HepG2 (cell line): ENCODE results near the gene PDE4C. TPM values are rescaled to one million over a fixed set of nuclear protein-coding genes. Genes with fewer than 3 reads are reported as not detected.

Source experiments
- AGO1 ChIP-seq: fragments of 200-400 bp; formaldehyde crosslinking; IDR thresholded peaks from 2 replicates; pipeline ENCODE4 v1.6.1; 2017; ENCODE audit warnings: mild to moderate bottlenecking, low read depth, low read length, moderate library complexity; ENCODE audit not compliant: poor library complexity, severe bottlenecking
- GATA4 ChIP-seq: sonication (generic); IDR thresholded peaks from 2 replicates; pipeline ENCODE4 v1.6.1; 2016; ENCODE audit warnings: antibody characterized with exemption, low read depth, borderline replicate concordance
- KDM2A ChIP-seq: sonication (generic); formaldehyde crosslinking; IDR thresholded peaks from 2 replicates; pipeline ENCODE4 v1.4.0; 2020; ENCODE audit warnings: low read depth, missing genetic modification reagents, borderline replicate concordance
- ZNF446 ChIP-seq: sonication (generic); formaldehyde crosslinking; IDR thresholded peaks from 2 replicates; pipeline ENCODE4 v1.5.0; 2020; ENCODE audit warnings: mild to moderate bottlenecking, missing genetic modification reagents
- polyA plus RNA-seq, 8 experiments: library from polyadenylated mRNA; depleted of rRNA in 3 of 8; stranded (reverse) in 7 of 8; unstranded in 1 of 8; fragments of >200 nt; fragmentation: Illumina TruSeq in 4 of 8; extraction: Trizol in 4 of 8; gene quantifications; 2 replicates each; pipeline versions ENCODE4 v1.2.1 to v1.2.3, GENCODE V29; 2011 to 2016; ENCODE audit warnings: low read depth in 4 of 8, missing spikeins in 1 of 8, mixed read lengths in 1 of 8; ENCODE audit not compliant: insufficient read depth in 1 of 8
- total RNA-seq, 5 experiments: library from RNA; depleted of rRNA; stranded (reverse); fragments of >200 nt; fragmentation: Illumina TruSeq; extraction: Trizol; gene quantifications; 2 replicates each; pipeline ENCODE4 v1.2.3, GENCODE V29; 2016; ENCODE audit warnings: low read depth in 1 of 5
- TF ChIP-seq, protein P1 (sequence below): sonication (generic); formaldehyde crosslinking; IDR thresholded peaks from 2 replicates; pipeline ENCODE4 v1.8.0; 2022; ENCODE audit warnings: missing genetic modification reagents, mild to moderate bottlenecking, borderline replicate concordance
- TF ChIP-seq, protein P2 (sequence below): sonication (generic); formaldehyde crosslinking; IDR thresholded peaks from 2 replicates; pipeline ENCODE4 v1.4.0; 2020; ENCODE audit warnings: missing genetic modification reagents

PDE4C gene
- total and polyA plus RNA-seq, 2 of the 13 experiments (the other 11 are each of a cell fraction or from before 2014, with no cell fraction given): 1.4 to 14.0 TPM

DNA sequence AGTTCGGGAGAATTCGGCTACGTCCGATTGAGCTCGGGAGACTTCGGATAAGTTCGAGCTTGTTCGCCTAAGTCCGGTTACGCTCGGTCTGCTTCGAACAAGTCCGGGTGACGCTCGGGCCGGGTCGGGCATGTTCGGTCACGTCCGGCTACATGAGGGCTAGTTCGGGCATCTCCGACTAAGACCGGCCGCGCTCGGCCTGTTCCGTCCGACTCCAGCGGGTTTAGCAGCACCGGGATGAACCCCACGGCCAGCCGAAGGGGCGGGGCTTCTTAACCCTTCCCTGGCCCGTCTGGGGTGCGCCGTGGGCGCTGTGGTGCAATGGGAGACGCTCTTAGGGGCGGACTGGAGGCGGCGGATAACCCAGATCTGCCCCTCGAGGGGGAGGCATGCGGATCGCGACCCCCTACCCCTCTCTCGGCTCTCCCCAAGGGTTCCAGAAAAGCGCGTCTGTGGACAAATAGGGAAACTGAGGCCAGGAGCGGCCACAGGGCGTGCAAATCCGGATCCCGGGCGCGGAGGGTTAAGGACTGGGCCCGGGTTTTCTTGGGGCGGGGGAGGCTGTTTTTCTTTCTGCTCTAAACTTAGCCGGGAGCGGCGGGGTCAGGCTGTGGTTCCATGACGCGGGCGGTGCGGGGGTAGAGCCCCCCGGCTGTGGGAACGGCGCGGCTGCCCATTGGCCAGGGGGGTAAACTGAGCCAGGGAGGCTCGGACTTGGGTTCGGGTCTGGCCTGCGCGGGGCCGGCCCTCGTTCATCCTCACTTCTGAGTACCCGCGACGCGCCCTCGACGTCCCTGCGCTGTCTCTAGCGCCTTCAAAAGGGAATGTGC, 1.5 kb downstream of the PDE4C start (continued):
- TF ChIP-seq, protein P1, sequence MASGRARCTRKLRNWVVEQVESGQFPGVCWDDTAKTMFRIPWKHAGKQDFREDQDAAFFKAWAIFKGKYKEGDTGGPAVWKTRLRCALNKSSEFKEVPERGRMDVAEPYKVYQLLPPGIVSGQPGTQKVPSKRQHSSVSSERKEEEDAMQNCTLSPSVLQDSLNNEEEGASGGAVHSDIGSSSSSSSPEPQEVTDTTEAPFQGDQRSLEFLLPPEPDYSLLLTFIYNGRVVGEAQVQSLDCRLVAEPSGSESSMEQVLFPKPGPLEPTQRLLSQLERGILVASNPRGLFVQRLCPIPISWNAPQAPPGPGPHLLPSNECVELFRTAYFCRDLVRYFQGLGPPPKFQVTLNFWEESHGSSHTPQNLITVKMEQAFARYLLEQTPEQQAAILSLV (CRISPR knock-in tag): 0 out of 2 replicates have a peak, but pooled peaks have one; percentile 13
- TF ChIP-seq, protein P2, sequence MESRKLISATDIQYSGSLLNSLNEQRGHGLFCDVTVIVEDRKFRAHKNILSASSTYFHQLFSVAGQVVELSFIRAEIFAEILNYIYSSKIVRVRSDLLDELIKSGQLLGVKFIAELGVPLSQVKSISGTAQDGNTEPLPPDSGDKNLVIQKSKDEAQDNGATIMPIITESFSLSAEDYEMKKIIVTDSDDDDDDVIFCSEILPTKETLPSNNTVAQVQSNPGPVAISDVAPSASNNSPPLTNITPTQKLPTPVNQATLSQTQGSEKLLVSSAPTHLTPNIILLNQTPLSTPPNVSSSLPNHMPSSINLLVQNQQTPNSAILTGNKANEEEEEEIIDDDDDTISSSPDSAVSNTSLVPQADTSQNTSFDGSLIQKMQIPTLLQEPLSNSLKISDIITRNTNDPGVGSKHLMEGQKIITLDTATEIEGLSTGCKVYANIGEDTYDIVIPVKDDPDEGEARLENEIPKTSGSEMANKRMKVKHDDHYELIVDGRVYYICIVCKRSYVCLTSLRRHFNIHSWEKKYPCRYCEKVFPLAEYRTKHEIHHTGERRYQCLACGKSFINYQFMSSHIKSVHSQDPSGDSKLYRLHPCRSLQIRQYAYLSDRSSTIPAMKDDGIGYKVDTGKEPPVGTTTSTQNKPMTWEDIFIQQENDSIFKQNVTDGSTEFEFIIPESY (CRISPR knock-in tag): peak; percentile 48; the same call in 1 of the 2 replicates
- peak; percentile 51; the same call in 1 of the 2 replicates for TF ChIP-seq KDM2A (CRISPR knock-in tag)
- no peak for TF ChIP-seq ZNF446 (CRISPR knock-in tag)
- TF ChIP-seq GATA4: no peak
- peak; percentile 29 for TF ChIP-seq AGO1
